DOHH2 (cell line): ENCODE measurements around the gene NMB.

Source experiments
- H3F3A ChIP-seq: fragments of 200-600 bp; sonication (generic), shearing (Covaris generic); 2 replicates; pipeline ENCODE4 v1.6.0; 2016; ENCODE audit warnings: antibody characterized with exemption, mild to moderate bottlenecking; ENCODE audit not compliant: control insufficient read depth, insufficient read depth
- H3K27ac ChIP-seq: fragments of 200-600 bp; sonication (generic); 2 replicates; pipeline ENCODE4 v1.5.1; 2014; ENCODE audit warnings: low read depth, mild to moderate bottlenecking, low read length, moderate library complexity
- H3K27me3 ChIP-seq: fragments of 200-600 bp; sonication (generic); 2 replicates; pipeline ENCODE4 v1.6.1; 2014; ENCODE audit warnings: mild to moderate bottlenecking, low read length, mixed read lengths; ENCODE audit not compliant: control insufficient read depth
- H3K36me3 ChIP-seq: fragments of 200-600 bp; sonication (generic); 2 replicates; pipeline ENCODE4 v1.6.1; 2014; ENCODE audit warnings: mild to moderate bottlenecking, low read length, moderate library complexity, mixed read lengths; ENCODE audit not compliant: control insufficient read depth
- H3K4me1 ChIP-seq: fragments of 200-600 bp; sonication (generic); 2 replicates; pipeline ENCODE4 v1.6.1; 2014; ENCODE audit warnings: mild to moderate bottlenecking, low read length, mixed read lengths; ENCODE audit not compliant: control insufficient read depth
- H3K4me2 ChIP-seq: fragments of 200-600 bp; sonication (generic); 2 replicates; pipeline ENCODE4 v1.6.0; 2014; ENCODE audit warnings: mild to moderate bottlenecking, low read length, moderate library complexity
- H3K4me3 ChIP-seq: fragments of 200-600 bp; sonication (generic); 2 replicates; pipeline ENCODE4 v1.5.1; 2014; ENCODE audit warnings: mild to moderate bottlenecking, low read length, mixed read lengths
- H3K79me2 ChIP-seq: fragments of 200-600 bp; sonication (generic); 2 replicates; pipeline ENCODE4 v1.6.1; 2014; ENCODE audit warnings: mild to moderate bottlenecking, low read length, mixed read lengths; ENCODE audit not compliant: control insufficient read depth
- H3K9me2 ChIP-seq: fragments of 200-600 bp; sonication (generic); replicated peaks from 2 replicates; pipeline ENCODE4 v1.6.1; 2014; ENCODE audit warnings: mild to moderate bottlenecking, low read length, mixed read lengths; ENCODE audit not compliant: control insufficient read depth
- H3K9me3 ChIP-seq: fragments of 200-600 bp; sonication (generic); 2 replicates; pipeline ENCODE4 v1.6.1; 2014; ENCODE audit warnings: antibody characterized with exemption, low read length, mixed read lengths; ENCODE audit not compliant: control insufficient read depth, insufficient read depth
- H4K20me1 ChIP-seq: fragments of 200-600 bp; sonication (generic); 2 replicates; pipeline ENCODE4 v1.6.0; 2014; ENCODE audit warnings: low read depth, mild to moderate bottlenecking, antibody characterized with exemption, low read length, moderate library complexity; ENCODE audit not compliant: control insufficient read depth, insufficient read depth
- EZH2phosphoT487 ChIP-seq: fragments of 200-600 bp; sonication (generic); IDR thresholded peaks from 2 replicates; pipeline ENCODE4 v1.6.1; 2017; ENCODE audit warnings: borderline replicate concordance, mild to moderate bottlenecking, antibody characterized with exemption, low read length, moderate library complexity, mixed read lengths
- TF ChIP-seq, protein P1 (sequence below): fragments of 200-600 bp; sonication (generic); IDR thresholded peaks from one replicate; pipeline ENCODE4 v1.5.1; 2014; ENCODE audit warnings: antibody characterized with exemption, mild to moderate bottlenecking, low read depth, low read length; ENCODE audit not compliant: poor library complexity, severe bottlenecking

NMB gene

GRCh38 chr15:84631706-84632272, 26.2 kb downstream of the NMB start:
- Histone ChIP-seq H3K4me2 (peak overlapping the region; percentile 91), H3K9me3 (no peaks in the 10 kb centered on the region), H3K27me3 (peaks cover 4% of the 10 kb centered on the region; the same call in 1 of the 2 replicates), H3K9me2 (no peaks in the 10 kb centered on the region), H3K79me2 (peaks cover 16% of the 10 kb centered on the region), H4K20me1 (no peaks in the 10 kb centered on the region), H3K27ac (peak overlapping the region; percentile 68), H3K4me1 (peaks cover 42% of the 10 kb centered on the region), H3F3A (peaks cover 13% of the 10 kb centered on the region), H3K36me3 (peaks cover 4% of the 10 kb centered on the region; the same call in 1 of the 2 replicates), H3K4me3 (peak overlapping the region; percentile 84)
- no peak for TF ChIP-seq EZH2phosphoT487
- TF ChIP-seq, protein P1, sequence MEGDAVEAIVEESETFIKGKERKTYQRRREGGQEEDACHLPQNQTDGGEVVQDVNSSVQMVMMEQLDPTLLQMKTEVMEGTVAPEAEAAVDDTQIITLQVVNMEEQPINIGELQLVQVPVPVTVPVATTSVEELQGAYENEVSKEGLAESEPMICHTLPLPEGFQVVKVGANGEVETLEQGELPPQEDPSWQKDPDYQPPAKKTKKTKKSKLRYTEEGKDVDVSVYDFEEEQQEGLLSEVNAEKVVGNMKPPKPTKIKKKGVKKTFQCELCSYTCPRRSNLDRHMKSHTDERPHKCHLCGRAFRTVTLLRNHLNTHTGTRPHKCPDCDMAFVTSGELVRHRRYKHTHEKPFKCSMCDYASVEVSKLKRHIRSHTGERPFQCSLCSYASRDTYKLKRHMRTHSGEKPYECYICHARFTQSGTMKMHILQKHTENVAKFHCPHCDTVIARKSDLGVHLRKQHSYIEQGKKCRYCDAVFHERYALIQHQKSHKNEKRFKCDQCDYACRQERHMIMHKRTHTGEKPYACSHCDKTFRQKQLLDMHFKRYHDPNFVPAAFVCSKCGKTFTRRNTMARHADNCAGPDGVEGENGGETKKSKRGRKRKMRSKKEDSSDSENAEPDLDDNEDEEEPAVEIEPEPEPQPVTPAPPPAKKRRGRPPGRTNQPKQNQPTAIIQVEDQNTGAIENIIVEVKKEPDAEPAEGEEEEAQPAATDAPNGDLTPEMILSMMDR = no peak

DNA sequence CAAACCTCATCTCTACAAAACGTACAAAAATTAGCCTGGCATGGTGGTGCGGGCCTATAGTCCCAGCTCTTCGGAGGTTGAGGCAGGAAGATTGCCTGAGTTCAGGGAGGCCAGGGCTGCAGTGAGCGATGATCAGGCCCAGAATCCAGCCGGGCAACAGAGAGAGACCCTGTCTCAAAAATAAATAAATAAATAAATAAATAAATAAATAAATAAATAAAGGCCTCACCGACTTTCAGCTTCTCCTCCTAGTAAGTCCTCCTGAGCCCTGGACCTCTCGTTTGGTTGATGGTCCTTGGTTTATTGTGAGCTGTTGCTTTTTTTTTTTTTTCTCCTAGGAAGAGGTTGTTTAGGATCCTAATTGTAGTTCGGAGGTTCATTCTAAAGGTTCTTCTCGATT, 29.0 kb downstream of the NMB start:
- Histone ChIP-seq H3K4me3 (no peak overlapping the region), H4K20me1 (no peaks in the 10 kb centered on the region), H3K4me1 (peaks cover 27% of the 10 kb centered on the region), H3K27ac (no peak overlapping the region), H3F3A (peaks cover 2% of the 10 kb centered on the region; the same call in 1 of the 2 replicates), H3K4me2 (no peak overlapping the region), H3K36me3 (no peaks in the 10 kb centered on the region), H3K9me2 (no peaks in the 10 kb centered on the region), H3K79me2 (peaks cover 16% of the 10 kb centered on the region), H3K27me3 (no peaks in the 10 kb centered on the region), H3K9me3 (no peaks in the 10 kb centered on the region)
- TF ChIP-seq, protein P1 = no peak
- TF ChIP-seq EZH2phosphoT487 = no peak

DNA sequence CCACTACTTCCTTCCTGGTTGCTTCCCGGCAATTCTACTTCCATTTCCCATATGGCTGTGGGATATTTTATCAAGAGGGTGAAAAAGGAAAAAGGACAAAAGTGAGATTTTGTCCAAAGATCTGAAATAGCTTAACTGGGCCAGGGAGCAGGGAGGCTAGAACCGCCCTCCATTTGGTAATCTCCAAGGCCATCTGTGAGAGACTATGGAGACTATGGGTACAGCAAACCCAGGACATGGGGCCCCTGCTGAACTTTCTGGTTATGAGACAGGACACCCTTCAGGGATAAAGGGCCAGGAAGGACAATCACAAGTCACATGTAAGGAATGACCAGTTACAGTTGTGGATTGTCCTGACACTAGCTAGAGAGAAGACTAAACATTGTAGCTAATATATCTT, 32.9 kb downstream of the NMB start:
- no peak for TF ChIP-seq EZH2phosphoT487
- TF ChIP-seq, protein P1 = no peak
- Histone ChIP-seq H3K4me2 (no peak overlapping the region), H3K36me3 (peaks cover 24% of the 10 kb centered on the region), H3F3A (no peaks in the 10 kb centered on the region), H3K79me2 (no peaks in the 10 kb centered on the region), H4K20me1 (no peaks in the 10 kb centered on the region), H3K27ac (no peak overlapping the region), H3K9me2 (no peaks in the 10 kb centered on the region), H3K4me1 (peaks cover under 1% of the 10 kb centered on the region), H3K4me3 (no peak overlapping the region), H3K9me3 (peaks cover 24% of the 10 kb centered on the region), H3K27me3 (no peaks in the 10 kb centered on the region)
